ENCODE data around the gene DNAJC6. TPM values are rescaled to one million over a fixed set of nuclear protein-coding genes. Genes with fewer than 3 reads are reported as not detected.

Gene DNAJC6
- total and polyA plus RNA-seq, 2 of the 13 experiments (the other 11 are each of a cell fraction or from before 2014, with no cell fraction given) = 1.0 to 1.6 TPM

- no peak for TF ChIP-seq STAT6 (CRISPR knock-in tag; IDR thresholded peaks at IDR 0.05; ENCODE audit: borderline replicate concordance)
- TF ChIP-seq, protein P1, sequence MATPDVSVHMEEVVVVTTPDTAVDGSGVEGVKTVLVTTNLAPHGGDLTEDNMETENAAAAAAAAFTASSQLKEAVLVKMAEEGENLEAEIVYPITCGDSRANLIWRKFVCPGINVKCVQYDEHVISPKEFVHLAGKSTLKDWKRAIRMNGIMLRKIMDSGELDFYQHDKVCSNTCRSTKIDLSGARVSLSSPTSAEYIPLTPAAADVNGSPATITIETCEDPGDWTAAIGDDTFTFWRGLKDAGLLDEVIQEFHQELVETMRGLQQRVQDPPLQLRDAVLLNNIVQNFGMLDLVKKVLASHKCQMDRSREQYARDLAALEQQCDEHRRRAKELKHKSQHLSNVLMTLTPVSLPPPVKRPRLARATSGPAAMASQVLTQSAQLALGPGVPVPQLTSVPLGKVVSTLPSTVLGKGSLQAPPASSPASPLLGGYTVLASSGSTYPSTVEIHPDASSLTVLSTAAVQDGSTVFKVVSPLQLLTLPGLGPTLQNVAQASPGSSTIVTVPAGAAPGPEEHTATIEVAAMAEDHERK (CRISPR knock-in tag; IDR thresholded peaks at IDR 0.05; ENCODE audit: low read depth) = 0 out of 2 replicates have a peak, but pooled peaks have one; percentile 11
- peak; percentile 42; the same call in 1 of the 2 replicates for TF ChIP-seq MTF2 (CRISPR knock-in tag; IDR thresholded peaks at IDR 0.05; ENCODE audit: borderline replicate concordance)
- TF ChIP-seq, protein P2, sequence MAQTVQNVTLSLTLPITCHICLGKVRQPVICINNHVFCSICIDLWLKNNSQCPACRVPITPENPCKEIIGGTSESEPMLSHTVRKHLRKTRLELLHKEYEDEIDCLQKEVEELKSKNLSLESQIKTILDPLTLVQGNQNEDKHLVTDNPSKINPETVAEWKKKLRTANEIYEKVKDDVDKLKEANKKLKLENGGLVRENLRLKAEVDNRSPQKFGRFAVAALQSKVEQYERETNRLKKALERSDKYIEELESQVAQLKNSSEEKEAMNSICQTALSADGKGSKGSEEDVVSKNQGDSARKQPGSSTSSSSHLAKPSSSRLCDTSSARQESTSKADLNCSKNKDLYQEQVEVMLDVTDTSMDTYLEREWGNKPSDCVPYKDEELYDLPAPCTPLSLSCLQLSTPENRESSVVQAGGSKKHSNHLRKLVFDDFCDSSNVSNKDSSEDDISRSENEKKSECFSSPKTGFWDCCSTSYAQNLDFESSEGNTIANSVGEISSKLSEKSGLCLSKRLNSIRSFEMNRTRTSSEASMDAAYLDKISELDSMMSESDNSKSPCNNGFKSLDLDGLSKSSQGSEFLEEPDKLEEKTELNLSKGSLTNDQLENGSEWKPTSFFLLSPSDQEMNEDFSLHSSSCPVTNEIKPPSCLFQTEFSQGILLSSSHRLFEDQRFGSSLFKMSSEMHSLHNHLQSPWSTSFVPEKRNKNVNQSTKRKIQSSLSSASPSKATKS (CRISPR knock-in tag; IDR thresholded peaks at IDR 0.05) = no peak
- TF ChIP-seq ZNF782 (CRISPR knock-in tag; IDR thresholded peaks at IDR 0.05; ENCODE audit: borderline replicate concordance) = peak; percentile 78; the same call in 1 of the 2 replicates
- TF ChIP-seq BCL3 (CRISPR knock-in tag; IDR thresholded peaks at IDR 0.05) = peak; percentile 75; the same call in 1 of the 2 replicates
- no peak for TF ChIP-seq ZC3H4 (CRISPR knock-in tag; IDR thresholded peaks at IDR 0.05; ENCODE audit: borderline replicate concordance)
- no peak for TF ChIP-seq PPARG (CRISPR knock-in tag; conservative IDR thresholded peaks at IDR 0.05)
- TF ChIP-seq, protein P3, sequence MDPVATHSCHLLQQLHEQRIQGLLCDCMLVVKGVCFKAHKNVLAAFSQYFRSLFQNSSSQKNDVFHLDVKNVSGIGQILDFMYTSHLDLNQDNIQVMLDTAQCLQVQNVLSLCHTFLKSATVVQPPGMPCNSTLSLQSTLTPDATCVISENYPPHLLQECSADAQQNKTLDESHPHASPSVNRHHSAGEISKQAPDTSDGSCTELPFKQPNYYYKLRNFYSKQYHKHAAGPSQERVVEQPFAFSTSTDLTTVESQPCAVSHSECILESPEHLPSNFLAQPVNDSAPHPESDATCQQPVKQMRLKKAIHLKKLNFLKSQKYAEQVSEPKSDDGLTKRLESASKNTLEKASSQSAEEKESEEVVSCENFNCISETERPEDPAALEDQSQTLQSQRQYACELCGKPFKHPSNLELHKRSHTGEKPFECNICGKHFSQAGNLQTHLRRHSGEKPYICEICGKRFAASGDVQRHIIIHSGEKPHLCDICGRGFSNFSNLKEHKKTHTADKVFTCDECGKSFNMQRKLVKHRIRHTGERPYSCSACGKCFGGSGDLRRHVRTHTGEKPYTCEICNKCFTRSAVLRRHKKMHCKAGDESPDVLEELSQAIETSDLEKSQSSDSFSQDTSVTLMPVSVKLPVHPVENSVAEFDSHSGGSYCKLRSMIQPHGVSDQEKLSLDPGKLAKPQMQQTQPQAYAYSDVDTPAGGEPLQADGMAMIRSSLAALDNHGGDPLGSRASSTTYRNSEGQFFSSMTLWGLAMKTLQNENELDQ (CRISPR knock-in tag; IDR thresholded peaks at IDR 0.05; ENCODE audit: borderline replicate concordance) = no peak
- 0 out of 2 replicates have a peak, but pooled peaks have one; percentile 53 for TF ChIP-seq CHCHD3 (CRISPR knock-in tag; IDR thresholded peaks at IDR 0.05)
- no peak for TF ChIP-seq MTA3 (CRISPR knock-in tag; IDR thresholded peaks at IDR 0.05)
- TF ChIP-seq, protein P4, sequence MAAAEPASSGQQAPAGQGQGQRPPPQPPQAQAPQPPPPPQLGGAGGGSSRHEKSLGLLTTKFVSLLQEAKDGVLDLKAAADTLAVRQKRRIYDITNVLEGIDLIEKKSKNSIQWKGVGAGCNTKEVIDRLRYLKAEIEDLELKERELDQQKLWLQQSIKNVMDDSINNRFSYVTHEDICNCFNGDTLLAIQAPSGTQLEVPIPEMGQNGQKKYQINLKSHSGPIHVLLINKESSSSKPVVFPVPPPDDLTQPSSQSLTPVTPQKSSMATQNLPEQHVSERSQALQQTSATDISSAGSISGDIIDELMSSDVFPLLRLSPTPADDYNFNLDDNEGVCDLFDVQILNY (CRISPR knock-in tag; conservative IDR thresholded peaks at IDR 0.05) = 0 out of 2 replicates have a peak, but pooled peaks have one; percentile 36
- TF ChIP-seq CREM (IDR thresholded peaks at IDR 0.05) = no peak
- TF ChIP-seq CREM (CRISPR knock-in tag; IDR thresholded peaks at IDR 0.05) = no peak
- TF ChIP-seq KDM3A (CRISPR knock-in tag; IDR thresholded peaks at IDR 0.05; ENCODE audit: low read depth) = no peak
- no peak; the same call in 1 of the 2 replicates for TF ChIP-seq TBX2 (CRISPR knock-in tag; IDR thresholded peaks at IDR 0.05; ENCODE audit: borderline replicate concordance)
- TF ChIP-seq SNAI1 (CRISPR knock-in tag; IDR thresholded peaks at IDR 0.05; ENCODE audit: borderline replicate concordance) = no peak
- no peak for TF ChIP-seq RFXANK (CRISPR knock-in tag; IDR thresholded peaks at IDR 0.05)
These were observed 111.4 kb downstream of the DNAJC6 start, which contains the start of the genes LEPR and LEPROT (continued) for GRCh38 chr1:65420590-65421350.
